Gastroesophageal sphincter (tissue), 3 donors: Measurements from ENCODE around the gene VPS18.

Source experiments
- EP300 ChIP-seq: sonication (generic); formaldehyde crosslinking; IDR thresholded peaks from one replicate; pipeline ENCODE4 v1.6.1; 2017; ENCODE audit warnings: antibody characterized with exemption, mild to moderate bottlenecking
- POLR2A ChIP-seq, 2 donors: fragments of 450-650 bp; IDR thresholded peaks; one replicate each; pipeline ENCODE4 v1.6.1; 2017; ENCODE audit warnings: antibody characterized with exemption in 2 of 2, mild to moderate bottlenecking in 2 of 2, moderate library complexity in 1 of 2
- POLR2AphosphoS5 ChIP-seq: sonication (generic); formaldehyde crosslinking; IDR thresholded peaks from one replicate; pipeline ENCODE4 v1.6.1; 2017; ENCODE audit warnings: antibody characterized with exemption
- TF ChIP-seq, protein P1 (sequence below), 4 experiments: fragments of 200-600 bp in 2 of 4; fragments of 450-650 bp in 2 of 4; sonication (generic) in 1 of 4; IDR thresholded peaks; one replicate each; pipeline ENCODE4 v1.5.1; 2017 to 2019; ENCODE audit warnings: antibody characterized with exemption in 4 of 4, mild to moderate bottlenecking in 2 of 4, moderate library complexity in 2 of 4

DNA sequence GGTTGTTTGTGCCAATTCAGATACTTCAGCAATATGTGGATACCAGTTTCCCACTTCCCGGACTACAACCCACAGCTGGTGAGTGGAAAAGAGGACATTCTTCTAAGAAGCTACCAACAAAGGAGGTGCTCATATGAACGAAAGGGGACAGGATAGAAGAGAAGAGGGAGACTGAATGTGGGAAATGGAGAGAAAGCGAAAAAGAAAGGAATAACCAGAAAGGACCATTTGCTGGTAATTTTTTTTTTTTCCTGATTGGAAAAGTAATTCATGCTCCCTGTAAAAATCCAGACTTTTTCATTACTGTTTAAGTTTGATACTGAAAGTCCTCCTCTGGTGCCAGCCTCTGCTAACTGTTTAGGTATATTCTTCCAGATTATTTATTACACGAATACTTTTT is 57.5 kb downstream of the VPS18 start:
- TF ChIP-seq EP300 (no peak), POLR2AphosphoS5 (no peak), POLR2A (IDR thresholded peaks at IDR 0.05) (no peak)
- TF ChIP-seq, protein P1, sequence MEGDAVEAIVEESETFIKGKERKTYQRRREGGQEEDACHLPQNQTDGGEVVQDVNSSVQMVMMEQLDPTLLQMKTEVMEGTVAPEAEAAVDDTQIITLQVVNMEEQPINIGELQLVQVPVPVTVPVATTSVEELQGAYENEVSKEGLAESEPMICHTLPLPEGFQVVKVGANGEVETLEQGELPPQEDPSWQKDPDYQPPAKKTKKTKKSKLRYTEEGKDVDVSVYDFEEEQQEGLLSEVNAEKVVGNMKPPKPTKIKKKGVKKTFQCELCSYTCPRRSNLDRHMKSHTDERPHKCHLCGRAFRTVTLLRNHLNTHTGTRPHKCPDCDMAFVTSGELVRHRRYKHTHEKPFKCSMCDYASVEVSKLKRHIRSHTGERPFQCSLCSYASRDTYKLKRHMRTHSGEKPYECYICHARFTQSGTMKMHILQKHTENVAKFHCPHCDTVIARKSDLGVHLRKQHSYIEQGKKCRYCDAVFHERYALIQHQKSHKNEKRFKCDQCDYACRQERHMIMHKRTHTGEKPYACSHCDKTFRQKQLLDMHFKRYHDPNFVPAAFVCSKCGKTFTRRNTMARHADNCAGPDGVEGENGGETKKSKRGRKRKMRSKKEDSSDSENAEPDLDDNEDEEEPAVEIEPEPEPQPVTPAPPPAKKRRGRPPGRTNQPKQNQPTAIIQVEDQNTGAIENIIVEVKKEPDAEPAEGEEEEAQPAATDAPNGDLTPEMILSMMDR (IDR thresholded peaks at IDR 0.05): no peak
